Trophoblast cell (in vitro differentiated cells and primary cell): ENCODE results near the gene ITGA8.

Source experiments
- DNase-seq, 2 donors: peaks; one replicate each; pipeline ENCODE4 v3.0.0-alpha.2; 2016
- H2AFZ ChIP-seq: 2 replicates; pipeline ENCODE4 v1.6.1; 2013; ENCODE audit warnings: low read length, moderate library complexity, mild to moderate bottlenecking; ENCODE audit not compliant: insufficient read depth, poor library complexity
- H2AK5ac ChIP-seq: 2 replicates; pipeline ENCODE4 v1.6.1; 2013; ENCODE audit warnings: mild to moderate bottlenecking, low read length
- H2BK120ac ChIP-seq: 2 replicates; pipeline ENCODE4 v1.6.1; 2013; ENCODE audit warnings: low read length, mild to moderate bottlenecking, moderate library complexity; ENCODE audit not compliant: insufficient read depth, poor library complexity
- H2BK12ac ChIP-seq: 2 replicates; pipeline ENCODE4 v1.6.1; 2013; ENCODE audit warnings: mild to moderate bottlenecking, low read length, moderate library complexity
- H2BK5ac ChIP-seq: 2 replicates; pipeline ENCODE4 v1.6.1; 2013; ENCODE audit warnings: low read length, low read depth, moderate library complexity, mild to moderate bottlenecking; ENCODE audit not compliant: poor library complexity
- H3K14ac ChIP-seq: 2 replicates; pipeline ENCODE4 v1.6.1; 2013; ENCODE audit warnings: mild to moderate bottlenecking, low read length
- H3K18ac ChIP-seq: 2 replicates; pipeline ENCODE4 v1.6.1; 2013; ENCODE audit warnings: mild to moderate bottlenecking, low read length
- H3K23ac ChIP-seq: 2 replicates; pipeline ENCODE4 v1.6.1; 2013; ENCODE audit warnings: low read length
- H3K27ac ChIP-seq: 2 replicates; pipeline ENCODE4 v1.5.1; 2013; ENCODE audit warnings: low read depth, mild to moderate bottlenecking, inconsistent platforms, low read length, moderate library complexity
- H3K27me3 ChIP-seq: 2 replicates; pipeline ENCODE4 v1.6.1; 2013; ENCODE audit warnings: inconsistent platforms, mild to moderate bottlenecking, low read length, moderate library complexity; ENCODE audit not compliant: insufficient read depth
- H3K36me3 ChIP-seq, 2 experiments: 1 replicate in 1 of 2; 2 replicates in 1 of 2; pipeline ENCODE4 v1.6.1; 2013; ENCODE audit warnings: low read length in 2 of 2, mild to moderate bottlenecking in 2 of 2, moderate library complexity in 1 of 2; ENCODE audit not compliant: insufficient read depth in 2 of 2, control insufficient read depth in 1 of 2
- H3K4ac ChIP-seq: 2 replicates; pipeline ENCODE4 v1.6.1; 2013; ENCODE audit warnings: low read depth, mild to moderate bottlenecking, low read length, moderate library complexity
- H3K4me1 ChIP-seq, 2 experiments: 1 replicate in 1 of 2; 2 replicates in 1 of 2; pipeline ENCODE4 v1.6.1; 2013; ENCODE audit warnings: low read length in 2 of 2, mild to moderate bottlenecking in 2 of 2, moderate library complexity in 1 of 2; ENCODE audit not compliant: insufficient read depth in 2 of 2, control insufficient read depth in 1 of 2
- H3K4me2 ChIP-seq: 2 replicates; pipeline ENCODE4 v1.6.1; 2013; ENCODE audit warnings: inconsistent platforms, mild to moderate bottlenecking, low read length, moderate library complexity
- H3K4me3 ChIP-seq: 2 replicates; pipeline ENCODE4 v1.5.1; 2013; ENCODE audit warnings: mild to moderate bottlenecking, low read depth, low read length, inconsistent platforms
- H3K79me1 ChIP-seq: one replicate; pipeline ENCODE4 v1.6.1; 2013; ENCODE audit warnings: low read length
- H3K79me2 ChIP-seq: 2 replicates; pipeline ENCODE4 v1.6.1; 2013; ENCODE audit warnings: low read length, mild to moderate bottlenecking; ENCODE audit not compliant: control insufficient read depth, insufficient read depth, poor library complexity
- H3K9ac ChIP-seq: 2 replicates; pipeline ENCODE4 v1.6.1; 2013; ENCODE audit warnings: mild to moderate bottlenecking, low read length
- H3K9me3 ChIP-seq: 2 replicates; pipeline ENCODE4 v1.6.1; 2013; ENCODE audit warnings: low read depth, mild to moderate bottlenecking, control low read depth, inconsistent platforms, low read length; ENCODE audit not compliant: insufficient read depth
- H4K12ac ChIP-seq: 2 replicates; pipeline ENCODE4 v1.6.1; 2013; ENCODE audit warnings: low read depth, mild to moderate bottlenecking, low read length, moderate library complexity
- H4K8ac ChIP-seq: 2 replicates; pipeline ENCODE4 v1.6.1; 2013; ENCODE audit warnings: low read depth, mild to moderate bottlenecking, low read length, moderate library complexity
- H4K91ac ChIP-seq: one replicate; pipeline ENCODE4 v1.6.1; 2013; ENCODE audit warnings: low read depth, mild to moderate bottlenecking, low read length, moderate library complexity
- WGBS: extraction: QIAGEN DNeasy Blood & Tissue Kit; methylation state at CpG from one replicate; pipeline ENCODE4 v1.1.7; 2013; ENCODE audit warnings: missing lambda C conversion rate; ENCODE audit not compliant: insufficient read length, insufficient coverage; ENCODE audit errors: extremely low coverage; 5-methylcytosine and 5-hydroxymethylcytosine counted together

ITGA8 gene

DNA sequence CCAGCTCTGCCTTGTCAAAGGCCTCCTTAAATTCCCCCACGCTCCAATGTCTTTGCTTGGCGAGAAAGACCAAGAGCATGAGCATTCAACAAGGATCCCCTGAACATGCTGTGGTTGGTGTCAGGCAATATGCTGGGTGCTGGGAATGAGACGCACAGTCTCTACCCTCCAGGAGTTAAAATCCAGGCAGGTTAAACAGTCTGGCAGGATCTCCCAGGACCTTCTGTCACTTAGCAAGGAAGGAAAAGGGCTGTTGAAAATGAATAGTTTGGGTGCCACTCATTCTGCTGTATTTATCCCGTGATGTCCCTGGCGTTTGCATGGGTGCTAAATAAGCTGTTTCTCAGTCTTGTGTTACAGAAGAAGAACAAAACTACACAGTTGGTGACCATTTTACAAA, 21.9 kb upstream of the ITGA8 start:
- H2BK12ac ChIP-seq, result no peak overlapping the region
- no peak for DNase-seq
- H3K14ac ChIP-seq, result no peak overlapping the region
- H3K27me3 ChIP-seq, result no peaks in the 10 kb centered on the region
- H2BK5ac ChIP-seq, result no peak overlapping the region
- no CpG with 5 or more reads among the region's 5 CpGs for WGBS
- H4K91ac ChIP-seq, result no peak overlapping the region
- H4K8ac ChIP-seq, result no peak overlapping the region
- H2AFZ ChIP-seq, result no peak overlapping the region
- no peak overlapping the region for H3K4me3 ChIP-seq
- no peak overlapping the region for H2BK120ac ChIP-seq
- H3K36me3 ChIP-seq, result no peaks in the 10 kb centered on the region
- H4K12ac ChIP-seq, result no peak overlapping the region
- no peak overlapping the region for H3K18ac ChIP-seq
- H3K9me3 ChIP-seq, result peaks cover 2% of the 10 kb centered on the region
- no peaks in the 10 kb centered on the region for H3K79me2 ChIP-seq
- H3K9ac ChIP-seq, result no peak overlapping the region
- H3K27ac ChIP-seq, result no peak overlapping the region
- H3K23ac ChIP-seq, result no peak overlapping the region
- H3K4ac ChIP-seq, result no peak overlapping the region
- no peak overlapping the region for H2AK5ac ChIP-seq
- peaks cover 3 to 4% of the 10 kb centered on the region in 2 experiments for H3K4me1 ChIP-seq
- no peaks in the 10 kb centered on the region for H3K79me1 ChIP-seq
- no peak overlapping the region for H3K4me2 ChIP-seq

GRCh38 chr10:15740261-15740660, 20.5 kb upstream of the ITGA8 start:
- no peak overlapping the region for H3K4me3 ChIP-seq
- H3K9ac ChIP-seq, result no peak overlapping the region
- no peak overlapping the region for H3K14ac ChIP-seq
- no CpG with 5 or more reads among the region's 6 CpGs for WGBS
- no peaks in the 10 kb centered on the region for H3K36me3 ChIP-seq
- peaks cover 3 to 4% of the 10 kb centered on the region in 2 experiments for H3K4me1 ChIP-seq
- H3K79me2 ChIP-seq, result no peaks in the 10 kb centered on the region
- H3K18ac ChIP-seq, result no peak overlapping the region
- H3K23ac ChIP-seq, result no peak overlapping the region
- no peak overlapping the region for H2BK120ac ChIP-seq
- no peak overlapping the region for H2BK5ac ChIP-seq
- no peak overlapping the region for H4K12ac ChIP-seq
- no peak overlapping the region for H2AFZ ChIP-seq
- H3K9me3 ChIP-seq, result peaks cover 2% of the 10 kb centered on the region
- H3K4me2 ChIP-seq, result no peak overlapping the region
- H2BK12ac ChIP-seq, result no peak overlapping the region
- DNase-seq, result no peak
- no peak overlapping the region for H4K8ac ChIP-seq
- H3K27ac ChIP-seq, result no peak overlapping the region
- no peaks in the 10 kb centered on the region for H3K79me1 ChIP-seq
- H3K27me3 ChIP-seq, result no peaks in the 10 kb centered on the region
- H2AK5ac ChIP-seq, result no peak overlapping the region
- H3K4ac ChIP-seq, result no peak overlapping the region
- H4K91ac ChIP-seq, result no peak overlapping the region

DNA sequence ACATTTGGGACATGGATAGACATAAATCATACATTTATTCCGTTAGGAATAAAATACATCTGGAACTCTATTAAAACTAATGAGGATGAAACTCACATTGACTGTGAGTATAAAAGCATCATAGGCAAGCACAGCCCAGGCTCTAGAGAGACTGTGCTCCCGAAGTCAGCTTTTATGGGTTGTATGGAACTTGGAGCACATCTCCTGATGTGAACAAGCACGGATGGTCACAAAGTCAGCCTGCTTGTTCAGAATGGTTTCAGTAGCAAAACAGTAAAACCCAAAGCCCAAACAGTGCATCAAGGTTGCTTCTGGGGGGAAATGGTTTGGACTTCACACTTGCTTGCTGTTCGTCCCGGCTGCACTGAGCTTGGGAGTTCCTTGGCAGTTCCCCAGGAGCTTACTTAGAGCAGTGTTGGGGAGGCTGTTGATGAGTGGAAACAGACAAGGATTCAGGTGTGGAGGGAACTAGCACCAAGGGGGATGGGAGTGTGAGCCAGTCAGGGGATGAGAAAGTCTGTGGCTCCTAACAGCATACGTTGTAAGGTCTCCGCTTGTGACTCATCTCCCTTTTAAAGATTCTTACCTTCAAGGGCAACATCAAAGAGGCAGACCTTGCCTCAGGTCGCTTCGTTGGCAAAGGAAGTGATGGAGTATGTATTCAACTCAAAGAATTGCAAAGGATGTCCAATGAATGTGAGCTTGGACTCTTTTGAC, 19.7 kb upstream of the ITGA8 start:
- no peak overlapping the region for H2BK5ac ChIP-seq
- WGBS, result no CpG with 5 or more reads among the region's 9 CpGs
- H3K4me1 ChIP-seq, result peaks cover 3 to 4% of the 10 kb centered on the region in 2 experiments
- H3K27me3 ChIP-seq, result no peaks in the 10 kb centered on the region
- no peak overlapping the region for H2BK120ac ChIP-seq
- H3K18ac ChIP-seq, result no peak overlapping the region
- peak overlapping the region; percentile 16 for H3K4me2 ChIP-seq
- H2AFZ ChIP-seq, result no peak overlapping the region
- H3K27ac ChIP-seq, result no peak overlapping the region
- no peak for DNase-seq
- H3K23ac ChIP-seq, result no peak overlapping the region
- no peaks in the 10 kb centered on the region for H3K36me3 ChIP-seq
- peaks cover 2% of the 10 kb centered on the region for H3K9me3 ChIP-seq
- H4K12ac ChIP-seq, result no peak overlapping the region
- H3K14ac ChIP-seq, result no peak overlapping the region
- H3K4ac ChIP-seq, result no peak overlapping the region
- no peak overlapping the region for H2AK5ac ChIP-seq
- H3K79me1 ChIP-seq, result no peaks in the 10 kb centered on the region
- H3K9ac ChIP-seq, result no peak overlapping the region
- H2BK12ac ChIP-seq, result no peak overlapping the region
- H4K91ac ChIP-seq, result no peak overlapping the region
- no peaks in the 10 kb centered on the region for H3K79me2 ChIP-seq
- no peak overlapping the region for H3K4me3 ChIP-seq
- no peak overlapping the region for H4K8ac ChIP-seq

- H2AK5ac ChIP-seq, result no peak overlapping the region
- no peaks in the 10 kb centered on the region for H3K79me2 ChIP-seq
- H3K27me3 ChIP-seq, result no peaks in the 10 kb centered on the region
Observed at GRCh38 chr10:15738270-15738925, 18.7 kb upstream of the ITGA8 start.

More at GRCh38 chr10:15738270-15738925, 18.7 kb upstream of the ITGA8 start:
- peaks cover 3 to 4% of the 10 kb centered on the region in 2 experiments for H3K4me1 ChIP-seq
- H2BK5ac ChIP-seq, result no peak overlapping the region
- H2BK12ac ChIP-seq, result no peak overlapping the region
- H4K91ac ChIP-seq, result no peak overlapping the region
- no peak overlapping the region for H2BK120ac ChIP-seq
- no peaks in the 10 kb centered on the region for H3K36me3 ChIP-seq
- H3K4ac ChIP-seq, result no peak overlapping the region
- no CpG with 5 or more reads among the region's 10 CpGs for WGBS
- H3K14ac ChIP-seq, result no peak overlapping the region
- DNase-seq, result peak in 1 of 2 donors; percentile 6
- no peaks in the 10 kb centered on the region for H3K79me1 ChIP-seq
- H3K9ac ChIP-seq, result no peak overlapping the region
- no peak overlapping the region for H3K18ac ChIP-seq
- H4K8ac ChIP-seq, result no peak overlapping the region
- H3K4me2 ChIP-seq, result no peak overlapping the region
- no peak overlapping the region for H3K23ac ChIP-seq
- no peak overlapping the region for H3K4me3 ChIP-seq
- H3K9me3 ChIP-seq, result peaks cover under 1% of the 10 kb centered on the region
- no peak overlapping the region for H2AFZ ChIP-seq
- no peak overlapping the region for H4K12ac ChIP-seq
- H3K27ac ChIP-seq, result no peak overlapping the region
